Activated T-cell treated with anti-CD3 and anti-CD28 coated beads, Interleukin-2, amount 50 U/mL, for 4 hours (primary cell): ENCODE results near the gene VPS33B. TPM values are rescaled to one million over a fixed set of nuclear protein-coding genes. Genes with fewer than 3 reads are reported as not detected.
A peak's percentile ranks its signal among the peaks of the same experiment; 100 is the strongest.

Experiments
- ATAC-seq, 2 donors: fragments of 200-7000 bp; cut with Tn5 transposase; one replicate each; pipeline ENCODE4 v1.10.0; 2021
- DNase-seq: peaks from one replicate; pipeline ENCODE4 v3.0.0-alpha.2; 2020
- H3K27me3 Mint-ChIP-seq: one replicate; pipeline ENCODE4 v1.8.0; 2021; ENCODE audit warnings: low read depth, mixed read lengths
- H3K36me3 Mint-ChIP-seq: one replicate; pipeline ENCODE4 v1.8.0; 2022; ENCODE audit warnings: mixed read lengths; ENCODE audit not compliant: insufficient read depth
- H3K4me1 Mint-ChIP-seq: one replicate; pipeline ENCODE4 v1.8.0; 2021; ENCODE audit warnings: low read depth, mixed read lengths
- H3K4me3 Mint-ChIP-seq: one replicate; pipeline ENCODE4 v1.8.0; 2021; ENCODE audit warnings: mild to moderate bottlenecking, moderate library complexity, mixed read lengths
- H3K9me3 Mint-ChIP-seq: one replicate; pipeline ENCODE4 v1.8.0; 2021; ENCODE audit warnings: mixed read lengths
- total RNA-seq, 3 donors: library from RNA; stranded (reverse); gene quantifications; one replicate each; pipeline ENCODE4 v1.2.1, GENCODE V29; 2021

The VPS33B gene
- 10 to 100 TPM; 20.9 to 22.4 (median 21.9) TPM for total RNA-seq

DNA sequence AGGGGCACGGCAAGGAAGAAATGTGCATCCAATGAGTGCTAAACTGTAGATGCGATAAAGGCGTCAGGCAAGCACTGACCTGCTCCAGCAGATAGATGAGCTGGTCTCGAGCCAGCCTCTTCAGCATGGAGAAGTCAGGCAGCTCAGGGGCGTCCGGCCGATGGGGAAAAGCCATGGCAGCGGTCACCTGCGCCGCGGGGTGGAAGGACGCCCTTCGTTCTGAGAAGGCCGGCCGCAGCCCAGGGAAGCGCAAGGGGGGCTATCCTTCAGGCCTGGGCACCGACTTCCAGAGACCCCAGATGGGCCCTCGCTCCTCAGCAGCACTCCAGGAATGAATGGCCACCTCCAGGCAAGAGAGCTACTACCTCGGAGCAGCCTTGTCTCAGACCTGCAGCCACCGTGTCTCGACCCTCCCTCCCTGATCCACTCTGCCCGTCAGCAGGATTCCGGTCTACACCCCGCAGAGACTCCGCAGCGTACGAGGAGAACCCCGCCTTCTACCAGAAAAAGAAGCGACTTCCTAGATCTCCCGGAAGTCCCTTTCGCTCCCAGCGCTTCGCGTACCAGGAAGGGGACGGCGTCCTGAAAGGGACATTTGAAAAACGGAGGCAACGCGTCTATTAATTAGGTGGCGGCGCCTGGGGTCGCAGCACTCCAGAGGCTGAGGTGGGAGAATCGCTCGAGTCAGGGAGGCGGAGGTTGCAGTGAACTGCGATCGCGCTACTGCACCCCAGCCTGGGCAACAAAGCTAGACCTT is at the start of gene VPS33B:
Gene VPS33B (minus strand): TSS at position 520 of the 757 bp plus-strand sequence. CDS start 345 bp downstream, at position 175.
- Mint-ChIP-seq H3K4me1 (peaks cover 38% of the 10 kb centered on the region), H3K9me3 (no peaks in the 10 kb centered on the region), H3K36me3 (peaks cover 5% of the 10 kb centered on the region), H3K27me3 (no peaks in the 10 kb centered on the region), H3K4me3 (peak within 1 kb of the TSS; percentile 93)
- ATAC-seq (peak; percentile 88 to 91), DNase-seq (peak; percentile 72)

DNA sequence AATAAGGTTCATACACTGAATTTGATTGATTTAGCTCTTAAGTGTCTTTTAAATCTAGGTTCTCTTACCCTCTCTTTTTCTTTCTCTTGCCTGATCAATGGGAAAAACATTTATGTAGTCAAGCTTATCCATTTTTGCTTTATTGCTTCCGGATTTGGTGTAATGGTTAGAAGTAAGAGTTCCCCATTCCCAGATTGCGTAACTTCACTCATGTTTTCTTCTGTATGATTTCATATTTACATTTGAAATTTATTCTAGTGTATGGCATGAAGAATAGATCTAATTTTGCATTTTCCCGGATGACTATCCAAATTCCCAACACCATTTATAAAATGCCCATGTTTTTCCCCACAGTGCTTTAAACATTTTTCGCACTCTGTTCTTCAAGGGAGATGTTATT is 49.8 kb upstream of the VPS33B start:
- ATAC-seq (no peak), DNase-seq (no peak)
- H3K27me3 Mint-ChIP-seq = peaks cover 26% of the 10 kb centered on the region
- no peaks in the 10 kb centered on the region for H3K9me3 Mint-ChIP-seq
- no peaks in the 10 kb centered on the region for H3K36me3 Mint-ChIP-seq
- H3K4me1 Mint-ChIP-seq = no peaks in the 10 kb centered on the region
- no peak overlapping the region for H3K4me3 Mint-ChIP-seq

DNA sequence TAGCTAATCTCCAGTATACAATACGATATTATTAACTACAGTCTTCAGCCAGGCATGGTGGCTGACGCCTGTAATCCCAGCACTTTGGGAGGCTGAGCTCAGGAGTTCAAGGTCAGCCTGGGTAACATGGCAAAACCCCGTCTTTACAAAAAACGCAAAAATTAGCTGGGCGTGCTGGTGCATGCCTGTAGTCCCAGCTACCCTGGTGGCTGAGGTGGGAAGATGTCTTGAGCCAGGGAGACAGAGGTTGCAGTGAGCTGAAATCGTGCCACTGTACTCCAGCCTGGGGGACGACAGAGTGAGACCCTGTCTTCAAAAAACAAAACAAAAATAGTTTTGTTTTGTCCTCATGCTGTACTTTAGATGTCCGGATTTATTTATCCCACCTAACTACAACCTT is 48.5 kb upstream of the VPS33B start:
- no peak for ATAC-seq
- no peaks in the 10 kb centered on the region for H3K9me3 Mint-ChIP-seq
- H3K27me3 Mint-ChIP-seq = peaks cover 28% of the 10 kb centered on the region
- H3K4me3 Mint-ChIP-seq = no peak overlapping the region
- DNase-seq = no peak
- no peaks in the 10 kb centered on the region for H3K36me3 Mint-ChIP-seq
- H3K4me1 Mint-ChIP-seq = no peaks in the 10 kb centered on the region

DNA sequence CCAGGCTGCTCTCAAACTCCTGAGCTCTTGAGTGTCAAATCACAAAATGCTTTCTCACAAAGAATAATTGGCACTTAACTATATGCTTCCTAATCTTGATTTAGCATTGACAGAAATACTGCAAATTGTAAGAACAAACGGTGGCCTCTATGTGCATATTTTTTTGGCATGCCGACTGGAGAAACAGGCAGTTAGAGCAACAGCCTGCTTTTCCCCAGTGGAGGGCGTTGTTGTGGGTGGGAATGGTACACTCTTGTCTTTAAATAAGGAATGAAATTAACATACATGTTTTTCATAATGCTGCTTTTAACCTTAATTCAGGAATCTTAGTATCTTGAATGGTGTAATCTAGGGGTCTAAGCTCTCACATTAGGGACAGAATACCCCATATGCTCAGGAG is 46.6 kb upstream of the VPS33B start:
- ATAC-seq (no peak), DNase-seq (no peak)
- Mint-ChIP-seq H3K36me3 (no peaks in the 10 kb centered on the region), H3K4me1 (no peaks in the 10 kb centered on the region), H3K9me3 (peaks cover 8% of the 10 kb centered on the region), H3K27me3 (peaks cover 28% of the 10 kb centered on the region), H3K4me3 (no peak overlapping the region)

DNA sequence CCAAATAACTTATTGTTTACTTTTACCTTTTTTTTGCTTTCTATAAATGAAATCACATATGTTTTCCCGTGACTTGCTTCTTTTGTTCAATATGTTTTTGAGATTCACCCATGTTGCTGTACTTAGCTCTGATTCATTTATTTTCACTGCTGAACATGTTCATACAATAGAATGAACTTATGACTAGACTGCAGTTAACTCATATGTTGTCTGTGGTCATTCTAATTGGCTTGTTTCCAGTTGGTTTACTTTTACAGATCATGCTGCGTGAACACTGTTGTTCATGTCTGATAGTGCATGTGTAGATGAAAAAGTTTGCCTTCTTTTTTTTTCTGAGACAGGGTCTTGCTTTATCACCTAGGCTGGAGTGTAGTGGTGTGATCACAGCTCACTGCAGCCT is 46.0 kb upstream of the VPS33B start:
- H3K27me3 Mint-ChIP-seq = peaks cover 28% of the 10 kb centered on the region
- ATAC-seq (no peak), DNase-seq (no peak)
- no peaks in the 10 kb centered on the region for H3K4me1 Mint-ChIP-seq
- no peaks in the 10 kb centered on the region for H3K36me3 Mint-ChIP-seq
- H3K4me3 Mint-ChIP-seq = no peak overlapping the region
- H3K9me3 Mint-ChIP-seq = peaks cover 8% of the 10 kb centered on the region

DNA sequence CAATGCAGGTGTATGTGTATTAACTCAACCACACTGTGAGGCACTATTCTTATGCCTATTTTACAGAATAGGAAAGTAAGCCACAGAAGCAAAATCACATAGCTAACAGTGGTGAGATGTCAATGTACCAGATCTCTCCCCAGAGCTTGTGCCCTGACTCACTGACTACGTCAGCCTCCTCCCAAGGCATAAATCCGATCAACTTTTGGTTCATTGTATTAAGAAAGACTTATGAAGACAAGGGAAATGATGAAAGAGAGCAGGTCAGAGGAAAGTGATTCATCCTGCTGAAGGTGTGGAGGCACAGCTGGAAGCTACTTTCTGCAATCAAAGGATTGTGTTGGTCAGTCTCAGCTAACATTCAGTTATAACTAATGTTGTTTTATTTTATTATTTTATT is 44.6 kb upstream of the VPS33B start:
- DNase-seq (no peak), ATAC-seq (no peak)
- no peak overlapping the region for H3K4me3 Mint-ChIP-seq
- peaks cover 8% of the 10 kb centered on the region for H3K9me3 Mint-ChIP-seq
- no peaks in the 10 kb centered on the region for H3K36me3 Mint-ChIP-seq
- peaks cover 24% of the 10 kb centered on the region for H3K27me3 Mint-ChIP-seq
- H3K4me1 Mint-ChIP-seq = no peaks in the 10 kb centered on the region

DNA sequence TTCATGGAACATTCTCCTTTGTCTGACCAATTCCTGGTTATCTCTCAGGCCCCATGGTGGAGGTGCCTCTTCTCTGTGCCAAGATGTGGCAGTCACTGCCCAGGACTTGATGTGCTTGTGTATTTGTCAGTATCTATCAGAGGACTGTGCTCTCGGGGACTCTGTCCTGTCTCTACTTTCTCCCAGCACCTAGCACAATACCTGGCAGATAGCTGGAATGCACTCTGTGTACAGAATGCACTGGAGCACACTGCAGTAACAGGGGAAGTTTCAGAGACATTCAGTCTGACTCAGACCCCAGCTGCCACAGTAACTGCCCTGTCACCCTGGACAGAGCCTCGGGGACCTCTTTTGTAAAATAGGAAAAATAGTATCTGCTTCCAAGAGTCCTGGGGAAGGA is 43.1 kb upstream of the VPS33B start:
- Mint-ChIP-seq H3K27me3 (peaks cover 21% of the 10 kb centered on the region), H3K4me1 (no peaks in the 10 kb centered on the region), H3K36me3 (no peaks in the 10 kb centered on the region), H3K4me3 (no peak overlapping the region), H3K9me3 (peaks cover 8% of the 10 kb centered on the region)
- DNase-seq = no peak
- no peak for ATAC-seq

DNA sequence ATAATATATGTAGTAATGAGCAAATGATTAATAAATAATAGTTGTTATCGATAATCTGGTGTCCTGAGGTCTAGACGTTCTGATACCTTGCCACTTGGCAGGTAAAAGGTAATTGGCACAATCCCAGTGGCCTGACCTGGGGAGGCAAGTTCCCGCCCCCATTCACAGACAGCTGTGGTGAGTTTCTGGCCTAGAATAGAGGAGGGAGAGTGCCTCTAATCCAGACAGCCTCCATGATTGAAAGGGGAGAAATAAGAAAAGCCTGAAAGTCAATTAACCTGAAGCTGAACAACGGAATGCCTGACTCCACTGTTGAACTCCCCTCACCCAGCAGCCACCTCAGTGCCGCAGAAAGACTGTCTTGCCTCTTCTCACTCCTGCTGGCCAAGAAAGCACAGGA is 39.6 kb upstream of the VPS33B start:
- no peak for DNase-seq
- H3K9me3 Mint-ChIP-seq = peaks cover 8% of the 10 kb centered on the region
- no peak for ATAC-seq
- H3K27me3 Mint-ChIP-seq = peaks cover 24% of the 10 kb centered on the region
- no peaks in the 10 kb centered on the region for H3K4me1 Mint-ChIP-seq
- no peak overlapping the region for H3K4me3 Mint-ChIP-seq
- no peaks in the 10 kb centered on the region for H3K36me3 Mint-ChIP-seq

DNA sequence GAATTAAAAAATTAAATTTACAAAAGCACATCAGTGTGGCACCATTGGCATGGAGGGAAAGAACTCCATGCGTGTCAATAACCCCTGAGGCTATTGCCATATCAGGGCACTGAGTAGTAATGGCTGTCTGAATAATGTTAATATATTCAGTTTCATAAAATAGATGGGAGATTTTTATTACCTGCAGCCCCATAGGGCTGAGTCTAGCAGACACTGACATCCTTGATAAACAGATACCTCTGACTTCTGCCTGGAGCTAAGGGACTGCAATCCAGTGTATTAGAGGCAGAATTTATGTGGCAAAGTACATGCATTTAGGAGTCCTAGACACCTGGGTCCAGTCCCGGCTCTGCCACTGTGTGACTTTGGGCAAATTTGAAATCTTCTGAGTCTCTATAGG is 38.8 kb upstream of the VPS33B start:
- H3K4me1 Mint-ChIP-seq = no peaks in the 10 kb centered on the region
- no peak for ATAC-seq
- H3K36me3 Mint-ChIP-seq = no peaks in the 10 kb centered on the region
- no peak for DNase-seq
- peaks cover 8% of the 10 kb centered on the region for H3K9me3 Mint-ChIP-seq
- H3K4me3 Mint-ChIP-seq = no peak overlapping the region
- H3K27me3 Mint-ChIP-seq = peaks cover 32% of the 10 kb centered on the region

DNA sequence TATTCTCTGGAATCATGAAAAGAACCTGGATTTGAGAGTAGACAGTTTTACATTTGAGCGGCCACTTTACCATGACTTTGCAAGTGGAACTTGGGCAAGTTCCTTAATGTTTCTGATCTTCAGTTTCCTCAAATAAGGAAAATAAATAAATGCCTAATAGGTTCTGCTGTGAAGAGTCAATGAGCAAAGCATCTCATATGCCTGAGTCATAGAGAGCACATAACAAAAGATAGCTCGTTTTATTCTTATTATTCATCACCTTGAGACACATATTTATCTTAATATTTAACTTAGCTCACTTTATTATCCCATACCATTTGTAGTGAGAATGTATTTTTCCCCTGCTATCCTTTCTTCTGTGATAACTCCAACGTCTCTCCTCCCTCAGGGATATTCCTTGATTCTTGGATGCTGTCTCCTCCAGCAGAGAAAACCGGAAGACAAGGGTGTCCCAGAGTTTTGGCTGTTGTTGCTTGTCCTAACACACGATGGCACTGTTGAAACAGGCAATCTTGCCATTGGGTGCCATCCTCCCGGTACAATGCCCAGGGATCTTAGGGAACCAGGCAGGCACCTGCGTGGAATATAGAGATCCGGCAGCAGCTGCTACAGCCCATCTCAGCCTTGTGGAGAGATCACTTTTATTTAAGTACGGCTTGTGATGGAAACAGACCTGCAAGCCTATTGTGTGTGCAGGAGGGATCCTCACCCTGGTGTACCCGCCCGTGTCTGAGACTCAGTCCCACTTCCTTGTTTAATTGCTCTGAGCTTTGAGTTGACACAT is 33.3 kb upstream of the VPS33B start:
- DNase-seq = peak; percentile 14
- ATAC-seq = no peak
- Mint-ChIP-seq H3K9me3 (no peaks in the 10 kb centered on the region), H3K4me1 (peaks cover 3% of the 10 kb centered on the region), H3K36me3 (no peaks in the 10 kb centered on the region), H3K27me3 (peaks cover 58% of the 10 kb centered on the region), H3K4me3 (no peak overlapping the region)

DNA sequence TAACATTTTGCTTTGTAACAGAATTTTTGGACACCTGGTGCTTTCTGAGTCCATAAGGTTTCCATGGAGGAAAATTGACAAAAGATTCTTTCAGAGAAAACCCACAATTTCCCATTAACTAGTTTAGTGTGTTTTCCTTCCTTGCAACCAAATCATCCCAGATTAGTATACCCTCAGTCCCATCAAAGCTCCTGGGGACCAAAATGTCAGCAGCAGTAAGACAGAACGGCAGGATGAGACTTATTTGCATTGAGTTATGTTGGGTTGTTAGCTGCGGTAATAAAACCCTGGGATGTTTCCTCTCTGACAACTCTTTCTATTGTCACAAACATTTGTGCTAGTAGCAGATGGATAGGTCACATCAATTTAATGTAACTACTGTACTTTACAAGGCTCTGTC is 32.4 kb upstream of the VPS33B start:
- Mint-ChIP-seq H3K36me3 (no peaks in the 10 kb centered on the region), H3K4me1 (peaks cover 4% of the 10 kb centered on the region), H3K27me3 (peaks cover 55% of the 10 kb centered on the region), H3K4me3 (no peak overlapping the region), H3K9me3 (no peaks in the 10 kb centered on the region)
- ATAC-seq (no peak), DNase-seq (no peak)

DNA sequence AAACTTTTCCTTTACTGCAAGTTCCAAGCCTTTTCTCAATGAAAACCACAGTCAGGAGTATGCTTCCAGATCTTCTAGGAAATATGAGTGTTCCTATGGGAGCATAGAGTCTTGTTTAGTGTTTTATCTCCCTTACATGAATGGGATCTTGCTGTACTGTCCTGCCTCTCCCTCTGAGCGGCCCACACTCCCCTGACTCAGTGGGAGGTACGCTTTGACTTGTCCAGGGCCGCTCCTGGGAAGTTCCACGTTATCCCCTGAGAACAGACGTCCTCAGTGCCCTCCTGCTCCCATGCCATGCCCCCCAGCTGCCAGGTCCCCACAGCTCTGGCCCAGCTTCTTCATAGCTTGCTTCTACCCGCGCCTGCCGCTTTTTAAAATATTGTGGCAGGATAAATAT is 28.9 kb upstream of the VPS33B start:
- Mint-ChIP-seq H3K9me3 (no peaks in the 10 kb centered on the region), H3K4me3 (no peak overlapping the region), H3K4me1 (peaks cover 27% of the 10 kb centered on the region), H3K27me3 (peaks cover 30% of the 10 kb centered on the region), H3K36me3 (no peaks in the 10 kb centered on the region)
- no peak for ATAC-seq
- DNase-seq = no peak

DNA sequence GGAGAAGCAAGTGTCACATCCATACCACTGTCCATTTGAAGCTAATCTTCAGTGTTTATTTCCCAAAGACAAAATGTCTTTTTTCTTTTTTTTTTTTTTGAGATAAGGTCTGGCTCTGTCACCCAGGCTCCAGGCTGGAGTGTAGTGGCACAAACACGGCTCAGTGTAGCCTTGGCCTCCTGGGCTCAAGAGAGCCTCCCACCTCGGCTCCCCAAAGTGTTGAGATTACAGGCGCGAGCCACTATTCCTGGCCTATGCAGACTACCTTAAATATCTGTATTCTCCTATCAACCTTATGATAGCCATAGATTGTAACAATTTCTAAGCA is 27.7 kb upstream of the VPS33B start:
- no peak for ATAC-seq
- peaks cover 24% of the 10 kb centered on the region for H3K4me1 Mint-ChIP-seq
- no peaks in the 10 kb centered on the region for H3K36me3 Mint-ChIP-seq
- H3K4me3 Mint-ChIP-seq = no peak overlapping the region
- H3K27me3 Mint-ChIP-seq = peaks cover 20% of the 10 kb centered on the region
- DNase-seq = no peak
- H3K9me3 Mint-ChIP-seq = no peaks in the 10 kb centered on the region

DNA sequence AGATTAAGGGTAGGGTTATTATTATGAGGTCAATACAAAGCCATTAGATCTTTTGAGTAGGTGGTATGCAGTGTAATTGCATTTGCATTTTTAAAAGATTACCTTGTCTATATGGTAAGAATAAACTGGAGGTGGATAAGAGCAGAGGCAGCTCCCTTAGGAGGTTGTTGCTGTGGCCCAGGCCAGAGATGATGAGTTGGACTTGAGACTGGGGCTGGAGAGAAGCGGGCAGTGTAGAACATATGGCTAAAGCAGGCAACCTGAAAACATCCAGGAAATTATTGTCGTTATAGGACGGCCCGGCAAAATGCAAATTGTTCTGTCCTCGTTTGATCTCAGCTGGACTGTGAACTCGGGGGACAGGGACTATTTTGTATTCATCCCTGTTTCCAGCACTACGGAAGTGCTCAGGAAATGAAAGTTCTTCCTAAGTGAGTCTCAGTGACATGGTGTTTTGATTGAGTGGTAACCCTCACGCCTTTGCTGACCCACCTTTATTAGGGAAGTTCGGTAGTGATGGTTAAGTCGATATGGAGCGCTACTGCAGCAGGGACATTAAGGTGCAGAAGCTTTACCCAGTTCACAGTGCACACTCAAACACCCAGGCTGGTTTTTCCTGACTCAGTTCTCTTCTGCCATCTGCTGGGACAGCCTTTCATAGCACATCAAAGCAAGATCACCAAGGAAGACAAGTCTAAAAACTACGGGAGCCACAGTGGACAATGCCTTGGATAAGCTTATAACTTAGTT is 27.2 kb upstream of the VPS33B start:
- H3K4me3 Mint-ChIP-seq = no peak overlapping the region
- peaks cover 14% of the 10 kb centered on the region for H3K27me3 Mint-ChIP-seq
- no peak for DNase-seq
- peaks cover 24% of the 10 kb centered on the region for H3K4me1 Mint-ChIP-seq
- no peaks in the 10 kb centered on the region for H3K36me3 Mint-ChIP-seq
- H3K9me3 Mint-ChIP-seq = no peaks in the 10 kb centered on the region
- ATAC-seq = peak; percentile 32 to 79
